Mammary epithelial cell (primary cell): ENCODE measurements around the gene OSBPL9.

Experiments used
- EZH2 ChIP-seq: IDR thresholded peaks from 2 replicates; pipeline ENCODE4 v1.6.1; 2012; ENCODE audit warnings: low read length, inconsistent platforms, borderline replicate concordance
- TF ChIP-seq, protein P1 (sequence below), 2 donors: IDR thresholded peaks in 1 of 2; conservative IDR thresholded peaks in 1 of 2; 2 replicates each; pipeline ENCODE4 v1.5.1; 2011 to 2012; ENCODE audit warnings: inconsistent platforms in 2 of 2, low read length in 2 of 2, mild to moderate bottlenecking in 2 of 2, control low read depth in 1 of 2, low read depth in 1 of 2; ENCODE audit not compliant: insufficient read depth in 1 of 2; ENCODE audit errors: extremely low read depth in 1 of 2

DNA sequence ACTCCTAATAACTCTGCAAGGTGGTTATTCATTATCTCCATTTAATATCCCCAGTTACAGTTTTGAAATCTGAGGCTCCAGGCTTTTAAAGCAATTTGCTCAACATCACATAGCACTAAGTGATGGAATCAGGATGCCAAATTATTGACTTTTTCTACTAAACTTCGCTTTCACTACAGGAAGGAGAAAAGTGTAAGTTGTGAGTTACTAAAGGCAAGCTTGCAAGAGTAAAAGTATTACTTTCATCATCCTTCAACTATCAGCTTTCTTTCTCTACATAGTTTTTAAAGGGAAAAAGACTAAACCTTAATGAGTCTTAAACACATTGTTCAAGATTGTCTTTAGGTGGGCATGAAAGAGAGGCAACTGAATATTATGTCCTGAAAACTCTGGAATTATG is 1.8 kb downstream of the OSBPL9 start:
- TF ChIP-seq, protein P1, sequence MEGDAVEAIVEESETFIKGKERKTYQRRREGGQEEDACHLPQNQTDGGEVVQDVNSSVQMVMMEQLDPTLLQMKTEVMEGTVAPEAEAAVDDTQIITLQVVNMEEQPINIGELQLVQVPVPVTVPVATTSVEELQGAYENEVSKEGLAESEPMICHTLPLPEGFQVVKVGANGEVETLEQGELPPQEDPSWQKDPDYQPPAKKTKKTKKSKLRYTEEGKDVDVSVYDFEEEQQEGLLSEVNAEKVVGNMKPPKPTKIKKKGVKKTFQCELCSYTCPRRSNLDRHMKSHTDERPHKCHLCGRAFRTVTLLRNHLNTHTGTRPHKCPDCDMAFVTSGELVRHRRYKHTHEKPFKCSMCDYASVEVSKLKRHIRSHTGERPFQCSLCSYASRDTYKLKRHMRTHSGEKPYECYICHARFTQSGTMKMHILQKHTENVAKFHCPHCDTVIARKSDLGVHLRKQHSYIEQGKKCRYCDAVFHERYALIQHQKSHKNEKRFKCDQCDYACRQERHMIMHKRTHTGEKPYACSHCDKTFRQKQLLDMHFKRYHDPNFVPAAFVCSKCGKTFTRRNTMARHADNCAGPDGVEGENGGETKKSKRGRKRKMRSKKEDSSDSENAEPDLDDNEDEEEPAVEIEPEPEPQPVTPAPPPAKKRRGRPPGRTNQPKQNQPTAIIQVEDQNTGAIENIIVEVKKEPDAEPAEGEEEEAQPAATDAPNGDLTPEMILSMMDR (conservative IDR thresholded peaks at IDR 0.05 in 1 of 2, IDR thresholded peaks at IDR 0.05 in 1 of 2; ENCODE audit: extremely low read depth in 1 of 2, insufficient read depth in 1 of 2, low read depth in 1 of 2, low read length in 2 of 2), result no peak
- no peak for TF ChIP-seq EZH2
